Coronary artery (tissue), 2 donors: ENCODE data around the gene GNPDA1.
A peak's percentile ranks its signal among the peaks of the same experiment; 100 is the strongest.
"Not testable (repeated sequence)": the region's sequence is repeated elsewhere in the genome, so short reads cannot be mapped to it uniquely, and the experiment has no call there.

Experiments
- DNase-seq: peaks from one replicate; pipeline ENCODE4 v3.0.0-alpha.2; 2017; ENCODE audit warnings: low spot score
- H3K27ac ChIP-seq, 2 donors: fragments of 200-600 bp; sonication (generic); one replicate each; pipeline ENCODE4 v1.5.1; 2016 to 2019
- H3K4me3 ChIP-seq: fragments of 200-600 bp; sonication (generic); 2 replicates; pipeline ENCODE4 v1.5.1; 2016; ENCODE audit warnings: mild to moderate bottlenecking, moderate library complexity
- TF ChIP-seq, protein P1 (sequence below): fragments of 200-600 bp; sonication (generic); IDR thresholded peaks from one replicate; pipeline ENCODE4 v1.5.1; 2019; ENCODE audit warnings: antibody characterized with exemption

GNPDA1 gene

DNA sequence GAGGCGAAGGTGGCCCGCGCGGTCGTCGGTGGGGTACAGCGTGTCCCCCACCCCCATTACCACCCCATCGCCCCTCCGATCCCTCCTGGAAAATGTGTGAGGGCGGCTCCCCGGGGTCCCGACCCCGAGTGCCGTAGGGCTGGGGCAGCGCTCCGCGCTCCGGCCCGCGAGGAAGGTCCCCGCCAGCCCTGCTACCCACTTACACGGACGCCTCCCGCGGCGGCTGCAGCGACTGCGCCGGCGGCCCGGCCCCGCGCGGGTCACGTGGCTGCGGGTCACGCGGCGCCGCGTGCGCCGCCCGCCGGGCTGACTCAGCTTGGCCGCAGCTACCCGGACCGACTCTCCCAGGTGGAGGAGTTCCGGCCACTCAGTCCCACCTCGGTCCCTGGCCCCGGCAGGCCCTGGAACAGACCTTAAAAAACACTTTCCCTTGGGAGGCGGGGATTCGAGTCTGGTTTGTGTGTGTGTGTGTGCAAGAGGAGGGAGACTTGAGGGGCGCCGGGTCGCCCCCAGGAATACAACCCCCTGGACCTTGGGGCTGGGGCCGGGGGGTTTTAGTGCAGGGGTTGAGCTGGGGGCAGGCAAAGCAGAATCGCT is at the start of gene GNPDA1:
TSS of gene GNPDA1 (minus strand) at position 236 of the 597 bp plus-strand sequence. CDS start 992 bp downstream, outside the sequence.
- H3K4me3 ChIP-seq = peak within 1 kb of the TSS; percentile 96
- peak within 1 kb of the TSS; percentile 85 to 95 for H3K27ac ChIP-seq
- TF ChIP-seq, protein P1, sequence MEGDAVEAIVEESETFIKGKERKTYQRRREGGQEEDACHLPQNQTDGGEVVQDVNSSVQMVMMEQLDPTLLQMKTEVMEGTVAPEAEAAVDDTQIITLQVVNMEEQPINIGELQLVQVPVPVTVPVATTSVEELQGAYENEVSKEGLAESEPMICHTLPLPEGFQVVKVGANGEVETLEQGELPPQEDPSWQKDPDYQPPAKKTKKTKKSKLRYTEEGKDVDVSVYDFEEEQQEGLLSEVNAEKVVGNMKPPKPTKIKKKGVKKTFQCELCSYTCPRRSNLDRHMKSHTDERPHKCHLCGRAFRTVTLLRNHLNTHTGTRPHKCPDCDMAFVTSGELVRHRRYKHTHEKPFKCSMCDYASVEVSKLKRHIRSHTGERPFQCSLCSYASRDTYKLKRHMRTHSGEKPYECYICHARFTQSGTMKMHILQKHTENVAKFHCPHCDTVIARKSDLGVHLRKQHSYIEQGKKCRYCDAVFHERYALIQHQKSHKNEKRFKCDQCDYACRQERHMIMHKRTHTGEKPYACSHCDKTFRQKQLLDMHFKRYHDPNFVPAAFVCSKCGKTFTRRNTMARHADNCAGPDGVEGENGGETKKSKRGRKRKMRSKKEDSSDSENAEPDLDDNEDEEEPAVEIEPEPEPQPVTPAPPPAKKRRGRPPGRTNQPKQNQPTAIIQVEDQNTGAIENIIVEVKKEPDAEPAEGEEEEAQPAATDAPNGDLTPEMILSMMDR = no peak
- peak; percentile 90 for DNase-seq

DNA sequence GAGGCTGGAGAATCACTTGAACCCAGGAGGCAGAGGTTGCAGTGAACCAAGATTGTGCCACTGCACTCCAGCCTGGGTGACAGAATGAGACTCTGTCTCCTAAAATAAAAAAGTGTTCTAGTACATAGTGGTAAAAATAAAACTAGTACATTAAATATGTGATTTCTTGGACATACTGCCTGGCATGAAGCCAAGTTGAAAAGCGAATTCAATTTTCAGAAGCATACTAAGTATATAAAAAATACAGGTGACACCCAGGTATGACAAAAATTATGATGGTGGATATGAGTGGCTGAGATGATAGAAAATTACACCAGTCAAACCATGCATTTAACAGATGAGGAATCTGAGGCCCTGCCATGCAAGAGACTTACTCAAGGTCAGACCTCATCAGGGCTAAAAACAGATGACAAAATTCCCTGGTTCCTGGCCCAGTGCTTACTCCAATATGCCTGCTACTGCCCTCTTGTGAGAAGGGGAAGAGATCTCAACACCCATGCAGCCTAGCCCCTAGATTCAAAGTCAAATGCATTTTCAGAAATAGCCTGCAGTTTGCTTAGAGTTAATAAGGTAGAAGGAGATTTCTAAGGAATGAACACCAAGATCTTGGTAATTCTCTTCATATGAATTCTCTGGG is 46.6 kb upstream of the GNPDA1 start:
- H3K4me3 ChIP-seq = no peak overlapping the region
- TF ChIP-seq, protein P1 = no peak
- H3K27ac ChIP-seq = peak overlapping the region; percentile 52 to 57
- DNase-seq = no peak

DNA sequence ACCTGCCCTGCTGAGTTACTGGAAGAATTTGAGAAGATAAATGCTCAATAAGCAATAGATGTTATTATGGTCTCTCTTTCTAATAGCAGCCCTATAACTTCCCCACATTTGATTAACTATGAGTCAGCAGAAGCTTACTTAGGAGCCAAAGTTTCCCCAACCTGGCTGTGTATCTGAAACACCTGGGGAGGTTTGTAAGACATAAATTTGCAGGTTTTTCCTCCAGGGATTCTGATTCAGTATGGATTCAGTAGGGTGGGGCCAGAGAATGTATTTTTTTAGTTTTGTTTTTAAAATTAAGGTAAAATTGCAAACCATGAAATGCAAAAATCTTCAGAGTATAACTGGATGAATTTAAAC is 44.9 kb upstream of the GNPDA1 start:
- TF ChIP-seq, protein P1 = no peak
- H3K27ac ChIP-seq = no peak overlapping the region

DNA sequence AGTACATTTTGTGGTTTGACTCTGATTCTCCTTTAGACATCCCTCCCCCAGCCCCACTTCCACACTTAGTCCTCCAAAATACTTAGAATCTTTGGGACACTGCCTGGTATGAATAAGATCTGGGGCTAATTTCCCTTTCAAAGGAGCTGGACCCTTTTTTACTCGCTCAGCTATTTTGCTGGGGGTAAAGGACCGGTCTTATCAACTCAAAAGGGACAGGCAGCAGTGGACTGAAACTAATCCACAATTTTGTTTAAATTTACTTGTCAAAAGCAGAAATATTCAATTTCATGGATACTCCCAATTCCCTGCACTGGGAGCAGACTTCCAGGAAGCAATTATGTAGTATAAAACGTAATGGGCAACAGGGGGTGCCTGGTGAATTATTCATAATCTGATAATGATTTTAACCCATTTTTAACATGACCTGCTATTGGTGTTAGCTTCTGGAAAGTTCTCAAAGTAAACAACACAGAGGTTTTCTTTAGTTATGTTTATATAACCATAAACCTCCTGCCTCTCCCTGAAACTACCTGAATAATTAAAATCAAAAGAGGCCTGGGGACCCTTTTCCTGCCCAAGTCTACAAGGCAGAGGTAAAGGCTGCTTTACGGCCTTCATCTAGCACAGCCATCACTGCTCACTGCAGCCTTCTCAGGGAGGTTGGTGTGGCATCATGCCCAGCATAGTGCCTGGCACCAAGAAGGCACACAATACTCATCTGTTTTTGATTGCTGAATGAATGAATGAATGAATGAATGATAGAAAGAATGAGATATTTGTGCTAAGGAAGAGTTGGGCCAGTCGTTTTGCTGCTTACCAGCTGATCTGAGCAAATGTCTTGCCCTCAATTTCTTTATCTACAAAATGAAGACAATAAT is 44.2 kb upstream of the GNPDA1 start:
- DNase-seq = no peak
- Histone ChIP-seq H3K4me3 (no peak overlapping the region), H3K27ac (no peak overlapping the region)
- TF ChIP-seq, protein P1 = no peak

More for the DNA sequence above, 44.9 kb upstream of the GNPDA1 start:
- DNase-seq = no peak
- no peak overlapping the region for H3K4me3 ChIP-seq

DNA sequence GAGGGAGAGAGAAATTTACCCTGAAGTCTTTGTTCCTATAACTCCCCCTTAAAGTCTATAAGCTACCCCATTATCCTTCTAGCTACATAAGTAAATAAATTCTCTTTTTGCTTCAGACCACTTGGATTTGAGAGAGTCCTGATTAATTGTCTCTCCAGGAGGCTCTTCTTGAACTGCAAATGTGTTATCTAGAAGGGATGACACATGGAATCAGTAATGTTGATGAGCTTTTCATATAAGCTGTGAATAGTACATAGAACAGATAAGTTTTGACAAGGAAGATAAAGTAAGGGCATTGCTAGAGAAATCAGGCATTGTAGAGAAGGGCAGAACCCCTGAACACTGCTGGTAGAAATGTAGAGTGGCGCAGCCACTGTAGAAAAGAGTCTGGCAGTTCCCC is 42.5 kb upstream of the GNPDA1 start:
- no peak overlapping the region for H3K4me3 ChIP-seq
- no peak for DNase-seq
- TF ChIP-seq, protein P1 = no peak
- H3K27ac ChIP-seq = no peak overlapping the region

DNA sequence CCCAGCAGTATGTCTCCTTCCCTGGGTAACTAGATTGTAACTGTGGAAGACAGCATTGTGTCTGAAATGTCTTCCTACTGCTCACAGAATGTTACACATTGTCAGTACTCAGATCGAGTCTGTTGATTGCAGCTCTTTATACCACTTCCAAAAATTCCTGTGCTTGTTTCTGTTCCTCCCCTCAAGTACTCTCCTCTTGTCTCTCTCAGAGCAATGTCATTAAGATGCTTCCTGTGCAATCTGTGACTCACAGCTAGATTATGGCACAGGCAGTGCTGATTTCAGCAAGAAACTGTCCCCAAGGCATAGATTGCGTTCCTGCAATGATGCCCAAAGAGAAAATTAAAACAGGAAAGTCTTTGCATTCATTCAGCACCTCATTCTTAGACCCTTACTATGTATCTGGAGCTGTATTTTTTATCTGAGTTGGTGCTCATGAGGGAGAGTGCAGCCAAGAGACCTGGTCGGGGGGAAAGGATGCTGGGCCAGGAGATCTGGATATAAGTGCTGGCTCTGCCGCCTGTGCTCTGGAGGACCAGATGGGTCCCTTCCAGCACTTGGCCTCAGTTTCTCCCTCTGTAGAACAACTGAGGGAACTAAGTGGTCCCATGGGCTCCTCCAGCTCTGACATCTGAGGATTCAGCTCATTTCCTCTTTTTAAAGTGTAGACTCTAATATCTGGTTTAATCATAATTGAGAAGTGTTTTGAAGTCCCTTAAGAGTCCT is 40.8 kb upstream of the GNPDA1 start:
- no peak for DNase-seq
- H3K4me3 ChIP-seq = no peak overlapping the region
- TF ChIP-seq, protein P1 = no peak
- H3K27ac ChIP-seq = peak overlapping the region in 1 of 2 donors; percentile 58

DNA sequence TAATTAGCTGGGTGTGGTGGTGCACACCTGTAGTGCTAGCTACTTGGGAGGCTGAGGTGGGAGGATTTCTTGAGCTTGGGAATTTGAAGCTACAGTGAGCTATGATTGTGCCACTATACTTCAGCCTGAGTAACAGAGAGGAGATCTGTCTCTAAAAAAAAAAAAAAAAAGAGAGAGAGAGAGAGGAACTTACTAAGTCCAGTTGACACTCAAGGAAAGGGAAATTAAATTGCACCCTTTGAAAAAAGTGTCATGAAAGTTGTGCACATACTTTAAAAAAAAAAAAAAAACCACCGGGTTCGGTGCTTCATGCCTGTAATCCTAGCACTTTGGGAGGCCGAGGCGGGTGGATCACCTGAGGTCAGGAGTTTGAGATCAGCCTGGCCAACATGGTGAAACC is 39.2 kb upstream of the GNPDA1 start:
- not testable (repeated sequence) for DNase-seq, H3K4me3 ChIP-seq, H3K27ac ChIP-seq
